A204.1 (cell line): ENCODE measurements around the gene TLDC2.
"Not testable (repeated sequence)": the region's sequence is repeated elsewhere in the genome, so short reads cannot be mapped to it uniquely, and the experiment has no call there.

Experiments
- FAIRE-seq: peaks from 2 replicates; lab custom pipeline; 2012; peaks lifted over from hg19 to GRCh38; lab: Jason Lieb, UNC

Gene TLDC2

DNA sequence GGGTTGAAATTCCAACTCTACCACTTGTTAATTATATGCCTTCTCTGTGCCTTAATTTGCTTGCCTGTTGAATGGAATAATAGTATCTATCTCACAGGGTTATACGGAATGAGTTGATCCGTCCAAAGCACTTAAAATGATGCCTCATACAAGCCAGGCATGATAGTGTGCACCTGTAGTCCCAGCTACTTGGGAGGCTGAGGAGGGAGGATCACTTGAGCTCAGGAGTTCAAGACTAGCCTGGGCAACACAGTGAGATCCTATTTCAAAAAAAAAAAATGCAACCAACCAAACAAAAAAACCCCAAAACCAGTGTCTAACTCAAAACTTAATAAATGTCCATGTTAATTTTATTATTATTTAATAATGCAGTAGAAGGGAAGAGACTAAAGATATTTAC is 40.3 kb downstream of the TLDC2 start:
- FAIRE-seq = no peak

DNA sequence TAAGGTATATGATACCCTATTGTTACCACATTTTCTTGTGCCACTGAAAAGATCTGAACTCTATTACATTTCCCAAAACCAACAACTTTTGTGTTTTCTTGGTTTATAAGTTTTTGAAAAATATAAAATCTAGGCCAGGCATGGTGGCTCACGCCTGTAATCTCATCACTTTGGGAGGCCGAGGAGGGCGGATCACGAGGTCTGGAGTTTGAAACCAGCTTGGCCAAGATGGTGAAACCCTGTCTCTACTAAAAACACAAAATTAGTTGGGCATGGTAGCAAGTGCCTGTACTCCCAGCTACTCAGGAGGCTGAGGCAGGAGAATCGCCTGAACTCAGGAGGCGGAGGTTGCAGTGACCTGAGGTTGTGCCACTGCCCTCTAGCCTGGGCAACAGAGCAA is 41.3 kb downstream of the TLDC2 start:
- no peak for FAIRE-seq

DNA sequence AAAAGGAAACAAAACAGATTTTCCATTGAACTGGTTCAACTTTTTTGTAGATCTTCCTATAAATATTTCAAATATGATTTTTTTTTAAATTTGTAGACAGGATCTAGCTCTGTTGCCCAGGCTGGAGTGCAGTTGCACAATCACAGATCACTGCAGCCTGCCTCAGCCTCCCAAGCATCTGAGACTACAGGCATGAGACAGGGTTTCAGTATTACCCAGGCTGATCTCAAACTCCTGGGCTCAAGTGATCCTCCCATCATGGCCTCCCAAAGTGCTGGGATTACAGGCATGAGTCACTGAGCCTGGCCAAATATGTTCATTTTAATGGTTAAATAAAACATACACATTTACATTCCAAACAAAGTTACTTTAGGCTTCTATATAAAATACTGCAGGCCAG is 42.0 kb downstream of the TLDC2 start:
- FAIRE-seq = no peak

DNA sequence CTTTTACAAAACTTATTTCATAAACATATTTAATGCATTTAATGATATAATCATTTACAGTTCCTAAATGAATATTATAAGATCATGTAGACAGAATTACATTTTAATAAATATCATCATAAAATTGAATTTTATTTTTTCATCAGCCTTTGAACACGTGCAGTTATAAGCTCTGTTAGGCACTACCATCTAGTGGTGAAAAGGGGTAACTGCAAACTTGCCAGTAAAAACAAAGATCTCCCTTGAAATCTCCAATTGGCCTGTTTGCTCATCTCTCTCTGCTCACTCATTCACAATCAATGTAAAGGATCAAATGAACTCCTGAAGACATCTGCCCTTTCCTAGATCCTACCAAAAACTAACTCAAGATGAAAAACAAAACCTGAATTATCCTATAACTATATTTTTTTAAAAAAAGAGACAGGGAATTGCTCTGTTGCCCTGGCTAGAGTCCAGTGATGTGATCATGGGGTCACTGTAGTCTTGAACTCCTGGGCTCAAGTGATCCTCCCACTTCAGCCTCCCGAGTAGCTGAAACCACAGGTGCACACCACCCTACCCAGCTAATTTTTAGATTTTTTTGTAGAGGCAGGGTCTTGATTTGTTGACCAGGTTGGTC is 43.9 kb downstream of the TLDC2 start:
- FAIRE-seq = peak; percentile 98

DNA sequence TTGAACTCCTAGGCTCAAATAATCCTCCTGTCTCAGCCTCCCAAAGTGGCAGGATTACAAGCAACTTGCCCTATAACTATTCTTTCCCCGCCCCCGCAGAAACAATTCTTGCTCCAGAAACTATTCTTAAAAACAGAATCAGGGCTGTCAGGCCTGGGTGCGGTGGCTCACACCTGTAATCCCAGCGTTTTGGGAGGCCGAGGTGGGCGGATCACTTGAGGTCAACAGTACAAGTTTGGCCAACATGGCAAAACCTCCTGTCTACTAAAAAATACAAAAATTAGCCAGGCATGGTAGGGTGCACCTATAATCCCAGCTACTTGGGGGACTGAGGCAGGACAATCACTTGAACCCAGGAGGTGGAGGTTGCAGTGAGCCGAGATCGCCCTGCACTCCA is 44.4 kb downstream of the TLDC2 start:
- FAIRE-seq = no peak

DNA sequence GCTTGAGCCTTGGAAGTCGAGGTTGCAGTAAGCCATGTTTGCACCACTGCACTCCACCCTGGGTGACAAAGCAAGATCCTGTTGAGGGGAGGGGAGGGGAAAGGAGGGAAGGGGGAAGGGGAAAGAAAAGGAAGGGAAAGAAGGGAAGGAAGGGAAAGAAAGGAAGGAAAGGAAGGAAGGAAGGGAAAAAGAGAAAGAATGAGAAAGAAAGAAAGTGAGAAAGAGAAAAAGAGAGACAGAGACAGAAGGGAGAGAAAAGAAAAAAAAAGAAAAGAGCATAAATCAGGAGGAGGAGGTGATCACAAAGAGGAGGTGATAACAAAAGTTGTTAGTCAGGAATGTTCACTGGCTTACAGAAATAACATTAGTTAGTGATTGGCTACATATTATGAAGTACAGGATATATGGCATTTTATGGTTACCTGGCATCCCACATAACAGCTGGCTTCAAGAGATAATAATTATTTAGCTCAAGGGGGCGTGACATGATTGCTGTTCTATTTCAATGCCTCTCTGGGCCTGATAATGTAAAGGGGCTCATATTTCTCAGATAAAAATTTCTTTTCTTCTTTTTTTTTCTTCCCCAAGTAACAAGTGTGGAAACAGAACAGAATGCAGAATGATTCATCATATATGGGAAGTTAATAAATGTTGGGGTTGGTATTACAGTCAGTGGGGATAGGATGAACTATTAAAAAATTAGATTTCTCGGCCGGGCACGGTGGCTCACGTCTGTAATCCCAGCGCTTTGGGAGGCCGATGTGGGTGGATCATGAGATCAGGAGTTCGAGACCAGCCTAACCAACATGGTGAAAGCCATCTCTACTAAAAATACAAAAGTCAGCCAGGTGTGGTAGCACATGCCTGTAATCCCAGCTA is 48.5 kb downstream of the TLDC2 start:
- FAIRE-seq = no peak

DNA sequence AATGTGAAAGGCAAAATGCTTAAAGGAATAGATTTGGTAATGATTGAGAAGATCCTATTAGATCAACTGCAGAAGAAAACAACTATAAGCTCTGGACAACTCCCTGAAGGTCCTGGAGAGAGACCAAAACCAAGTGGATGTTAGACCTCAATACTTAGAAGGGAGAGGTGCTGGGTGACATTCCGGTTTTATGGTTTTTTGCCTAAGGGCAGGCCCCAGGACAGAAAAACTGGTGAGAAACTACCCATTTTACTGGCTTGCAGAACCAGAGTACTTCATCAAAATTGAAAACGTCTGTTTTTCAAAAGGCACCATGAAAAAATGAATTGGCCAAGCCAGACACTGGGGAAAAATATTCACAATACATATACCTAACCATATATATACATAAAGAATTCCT is 49.3 kb downstream of the TLDC2 start:
- FAIRE-seq = no peak

DNA sequence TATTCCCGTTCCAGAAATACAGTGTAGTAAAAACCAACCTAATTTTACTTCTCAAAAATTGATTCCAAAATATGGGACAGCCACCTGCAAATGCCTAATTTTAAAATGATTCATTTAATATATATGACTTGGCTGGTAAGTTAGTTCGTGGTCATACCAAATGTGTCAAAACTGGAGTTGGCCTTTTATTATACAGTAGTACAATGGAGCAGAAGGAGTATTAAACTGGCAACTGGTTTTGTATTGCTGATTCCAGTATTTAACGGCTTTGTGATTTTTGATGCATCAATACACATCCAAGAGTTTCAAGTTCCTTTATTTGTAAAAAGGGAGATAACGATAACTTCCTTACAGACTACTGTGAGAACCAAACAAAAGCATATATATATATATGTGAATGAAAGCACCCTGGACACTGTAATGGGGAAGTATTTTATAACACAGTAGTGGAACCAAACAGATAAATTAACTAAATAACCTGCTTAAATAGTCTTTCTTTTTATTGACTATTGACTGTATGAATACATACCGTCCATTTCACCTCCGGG is 50.8 kb downstream of the TLDC2 start:
- FAIRE-seq = no peak

DNA sequence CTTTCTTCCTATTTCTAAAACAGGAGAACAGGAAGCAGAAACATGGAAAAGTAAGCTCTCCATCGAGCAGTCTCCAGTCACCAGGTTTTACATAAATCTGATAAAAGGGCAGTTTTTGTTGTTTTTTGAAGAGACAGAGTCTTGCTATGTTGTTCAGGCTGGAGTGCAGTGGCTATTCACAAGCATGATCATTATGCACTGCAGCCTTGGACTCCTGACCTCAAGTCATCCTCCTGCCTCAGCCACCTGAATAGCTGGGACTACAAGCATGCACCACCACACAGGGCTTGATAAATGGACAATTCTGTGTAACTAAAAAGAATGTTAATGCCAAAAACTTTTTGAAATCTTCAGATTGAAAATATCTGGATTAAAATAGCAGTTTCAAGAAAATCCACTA is 51.8 kb downstream of the TLDC2 start:
- no peak for FAIRE-seq

DNA sequence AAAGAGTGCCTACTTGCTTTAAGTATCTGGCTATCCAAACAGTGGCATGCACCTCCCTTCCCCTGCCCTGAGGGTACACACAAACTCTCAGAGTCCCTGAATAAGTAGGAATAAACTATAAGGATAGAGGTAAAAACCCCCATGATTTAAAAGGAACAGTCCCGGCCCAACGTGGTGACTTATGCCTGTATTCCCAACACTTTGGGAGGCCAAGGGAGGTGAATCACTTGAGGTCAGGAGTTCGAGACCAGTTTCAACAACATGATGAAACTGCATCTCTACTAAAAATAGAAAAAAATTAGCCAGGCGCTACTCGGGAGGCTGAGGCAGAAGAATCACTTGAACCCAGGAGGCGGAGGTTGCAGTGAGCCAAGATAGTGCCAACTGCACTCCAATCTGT is 53.4 kb downstream of the TLDC2 start:
- no peak for FAIRE-seq

DNA sequence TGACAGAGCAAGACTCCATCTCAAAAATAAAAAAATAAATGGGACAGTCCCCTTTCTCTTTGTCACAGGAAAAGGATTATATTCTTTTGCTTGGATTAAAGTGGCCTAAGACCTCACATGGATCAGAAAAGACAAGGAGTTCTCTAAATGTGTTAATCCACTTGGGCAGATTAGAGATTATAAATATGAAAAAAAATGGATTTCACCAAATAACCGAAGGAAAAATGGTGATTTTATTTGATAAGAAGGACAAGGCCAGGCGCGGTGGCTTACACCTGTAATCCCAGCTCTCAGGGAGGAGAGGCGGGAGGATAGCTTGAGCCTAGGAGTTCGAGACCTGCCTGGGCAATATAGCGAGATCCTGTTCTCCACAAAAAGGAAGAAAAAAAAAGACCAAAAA is 53.8 kb downstream of the TLDC2 start:
- no peak for FAIRE-seq

DNA sequence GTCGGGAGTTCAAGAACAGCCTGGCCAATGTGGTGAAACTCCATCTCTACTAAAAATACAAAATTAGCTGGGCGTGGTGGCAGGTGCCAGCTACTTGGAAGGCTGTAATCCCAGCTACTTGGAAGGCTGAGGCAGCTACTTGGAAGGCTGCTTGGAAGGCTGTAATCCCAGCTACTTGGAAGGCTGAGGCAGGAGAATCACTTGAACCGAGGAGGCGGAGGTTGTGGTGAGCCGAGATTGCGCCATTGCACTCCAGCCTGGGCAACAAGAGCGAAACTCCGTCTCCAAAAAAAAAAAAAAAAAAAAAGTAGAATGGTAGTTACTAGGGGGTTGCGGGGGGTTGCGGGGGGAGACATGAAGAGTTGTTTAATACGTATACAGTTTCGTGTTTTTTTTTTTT is 56.1 kb downstream of the TLDC2 start:
- not testable (repeated sequence) for FAIRE-seq

DNA sequence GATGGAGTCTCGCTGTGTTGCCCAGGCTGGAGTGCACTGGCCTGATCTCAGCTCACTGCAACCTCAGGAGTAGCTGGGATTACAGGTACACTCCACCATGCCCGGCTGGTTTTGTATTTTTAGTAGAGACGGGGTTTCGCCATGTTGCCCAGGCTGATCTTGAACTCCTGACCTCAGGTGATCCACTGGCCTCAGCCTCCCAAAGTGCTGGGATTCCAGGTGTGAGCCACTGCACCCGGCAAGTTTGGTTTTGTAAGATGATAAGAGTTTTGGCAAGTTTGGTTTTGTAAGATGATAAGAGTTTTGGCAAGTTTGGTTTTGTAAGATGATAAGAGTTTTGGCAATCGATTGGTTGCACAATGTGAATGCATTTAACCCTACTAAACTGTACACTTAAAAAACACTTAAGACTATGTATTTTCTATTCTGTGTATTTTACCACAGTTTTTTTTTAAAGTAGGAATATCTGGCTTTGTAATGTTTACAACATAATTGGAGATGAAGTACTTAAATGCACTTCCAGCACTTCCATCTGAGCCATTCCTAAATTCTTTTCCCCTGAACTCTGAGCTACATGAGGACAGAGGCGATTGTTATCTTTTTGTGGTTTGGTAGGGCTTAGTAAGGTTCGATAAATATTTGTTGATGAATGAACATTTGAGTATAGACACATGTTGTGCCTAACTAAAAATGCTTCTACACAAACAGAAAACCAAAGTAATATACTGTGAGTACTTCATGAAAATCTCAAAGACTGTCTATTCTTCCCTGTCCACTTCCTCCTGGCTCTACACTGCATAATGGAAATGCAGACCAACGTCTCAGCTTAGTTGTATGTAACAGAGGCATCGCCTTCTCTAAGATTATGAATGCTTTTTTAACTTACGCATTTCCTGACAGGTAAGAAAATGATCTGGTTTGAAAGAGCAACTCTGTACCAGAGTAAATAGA is 56.8 kb downstream of the TLDC2 start:
- FAIRE-seq = no peak

DNA sequence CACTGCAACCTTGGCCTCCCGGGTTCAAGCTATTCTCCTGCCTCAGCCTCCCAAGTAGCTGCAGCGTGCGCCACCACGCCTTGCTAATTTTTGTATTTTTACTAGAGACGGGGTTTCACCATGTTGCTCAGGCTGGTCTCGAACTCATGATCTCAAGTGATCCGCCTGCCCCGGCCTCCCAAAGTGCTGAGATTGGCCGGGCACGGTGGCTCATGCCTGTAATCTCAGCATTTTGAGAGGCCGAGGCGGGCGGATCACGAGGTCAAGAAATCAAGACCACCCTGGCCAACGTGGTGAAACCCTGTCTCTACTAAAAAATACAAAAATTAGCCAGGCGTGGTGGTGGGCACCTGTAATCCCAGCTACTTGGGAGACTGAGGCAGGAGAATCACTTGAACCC is 57.6 kb downstream of the TLDC2 start:
- not testable (repeated sequence) for FAIRE-seq

DNA sequence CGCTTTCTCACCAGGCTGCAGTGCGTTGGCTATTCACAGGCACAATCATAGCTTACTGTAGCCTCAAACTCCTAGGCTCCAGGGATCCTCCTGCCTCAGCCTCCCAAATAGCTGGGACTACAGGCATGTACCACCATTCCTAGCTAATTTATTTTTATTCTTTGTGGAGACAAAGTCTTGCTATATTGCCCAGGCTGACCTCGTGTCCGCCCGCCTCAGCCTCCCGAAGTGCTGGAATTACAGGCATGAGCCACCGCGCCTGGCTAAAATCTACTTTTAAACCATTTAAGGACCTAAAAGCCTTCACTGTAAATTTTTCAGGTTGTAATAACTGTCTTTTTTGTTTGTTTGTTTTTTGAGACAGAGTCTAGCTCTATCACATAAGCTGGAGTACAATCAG is 60.4 kb downstream of the TLDC2 start:
- no peak for FAIRE-seq

DNA sequence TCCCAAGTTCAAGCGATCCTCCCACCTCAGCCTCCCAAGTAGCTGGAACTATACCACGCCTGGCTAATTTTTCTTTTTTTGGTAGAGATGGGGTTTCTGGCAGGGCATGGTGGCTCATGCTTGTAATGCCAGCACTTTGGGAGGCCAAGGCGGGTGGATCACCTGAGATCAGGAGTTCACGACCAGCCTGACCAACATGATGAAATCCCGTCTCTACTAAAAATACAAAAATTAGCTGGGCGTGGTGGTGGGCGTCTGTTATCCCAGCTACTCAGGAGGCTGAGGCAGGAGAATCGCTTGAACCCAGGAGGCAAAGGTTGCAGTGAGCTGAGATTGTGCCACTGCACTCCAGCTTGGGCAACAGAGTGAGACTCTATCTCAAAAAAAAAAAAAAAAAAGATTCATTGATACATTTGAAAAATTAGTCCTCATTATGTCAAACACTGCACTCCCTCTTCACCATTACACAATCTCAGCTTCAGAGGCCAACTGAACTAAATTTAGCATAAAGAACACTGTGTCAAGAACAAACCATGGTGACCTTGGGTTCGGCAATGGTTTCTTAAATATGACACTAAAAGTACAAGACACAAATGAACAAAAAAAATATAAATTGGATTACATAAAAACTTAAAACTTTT is 60.9 kb downstream of the TLDC2 start:
- not testable (repeated sequence) for FAIRE-seq

DNA sequence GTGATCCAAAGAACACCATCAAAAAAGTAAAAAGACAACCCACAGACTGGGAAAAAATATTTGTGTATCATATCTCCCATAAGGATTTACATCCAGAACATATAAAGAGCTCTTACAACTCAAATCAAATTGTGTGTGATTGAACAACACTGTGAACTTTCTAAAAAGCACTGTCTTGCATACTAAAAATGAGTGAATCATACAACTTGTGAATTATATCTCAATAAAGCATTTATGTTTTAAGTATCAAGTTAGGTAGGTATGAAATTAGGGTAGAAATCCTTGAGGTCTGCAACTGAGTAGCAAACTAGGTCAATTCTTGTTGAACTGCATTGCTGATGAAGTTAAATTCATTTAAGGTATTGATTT is 61.4 kb downstream of the TLDC2 start:
- FAIRE-seq = no peak

DNA sequence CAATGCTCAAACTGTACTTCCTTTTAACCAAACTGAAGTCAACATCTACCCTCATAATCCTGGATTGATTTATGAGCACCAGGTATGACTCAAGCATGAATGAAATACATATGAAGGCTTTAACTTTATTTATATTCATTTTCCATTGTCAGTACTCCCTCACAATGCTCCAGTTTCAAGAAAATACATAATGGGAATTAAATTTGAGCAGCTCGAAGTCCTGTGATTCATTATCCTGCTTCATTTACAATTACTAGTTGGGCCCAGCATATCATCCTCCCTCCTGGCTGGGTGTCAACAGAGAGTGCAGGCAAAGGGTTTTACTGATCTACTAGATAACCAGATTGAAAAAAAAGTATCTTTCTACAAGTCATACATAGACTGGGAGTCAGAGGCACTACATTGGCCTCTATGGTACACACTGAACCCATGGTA is 65.5 kb downstream of the TLDC2 start:
- FAIRE-seq = no peak
